Activated CD8-positive, alpha-beta memory T cell treated with anti-CD3 and anti-CD28 coated beads, Interleukin-2, amount 50 U/mL, for 1 hour (primary cell): ENCODE results near the gene CDK13.
"Not testable (repeated sequence)": the region's sequence is repeated elsewhere in the genome, so short reads cannot be mapped to it uniquely, and the experiment has no call there.

ENCODE experiments used
- DNase-seq: peaks from one replicate; pipeline ENCODE4 v3.0.0-alpha.2; 2020; ENCODE audit errors: extremely low read depth

Gene CDK13

GRCh38 chr7:39949971-39950472 lies at the start of gene CDK13:
Gene CDK13 (plus strand): TSS chr7:39950256. CDS start chr7:39950642, 386 bp downstream.
- DNase-seq: peak; percentile 82

GRCh38 chr7:39904077-39904486 lies 46.0 kb upstream of the CDK13 start:
- no peak for DNase-seq

GRCh38 chr7:39908141-39908540 lies 41.9 kb upstream of the CDK13 start:
- DNase-seq: no peak

GRCh38 chr7:39908973-39909372 lies 41.1 kb upstream of the CDK13 start:
- DNase-seq: no peak

DNA sequence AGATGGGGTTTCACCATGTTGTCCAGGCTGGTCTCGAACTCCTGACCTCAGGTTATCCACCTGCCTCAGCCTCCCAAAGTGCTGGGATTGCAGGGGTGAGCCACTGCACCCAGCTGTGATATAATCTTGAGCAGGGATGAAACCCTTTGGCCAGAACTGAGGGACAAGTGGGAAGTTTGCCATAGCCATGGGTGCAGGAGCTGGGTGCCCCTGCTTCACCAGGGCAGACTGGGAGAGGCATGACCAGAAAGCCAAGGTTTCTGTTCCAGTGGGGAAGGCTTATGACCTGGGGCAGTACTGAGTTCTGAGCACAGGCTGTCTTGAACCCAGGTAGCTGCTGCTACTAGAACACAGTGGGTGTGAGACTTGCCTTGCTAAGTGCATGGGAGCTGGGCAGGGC lies 40.5 kb upstream of the CDK13 start:
- no peak for DNase-seq

DNA sequence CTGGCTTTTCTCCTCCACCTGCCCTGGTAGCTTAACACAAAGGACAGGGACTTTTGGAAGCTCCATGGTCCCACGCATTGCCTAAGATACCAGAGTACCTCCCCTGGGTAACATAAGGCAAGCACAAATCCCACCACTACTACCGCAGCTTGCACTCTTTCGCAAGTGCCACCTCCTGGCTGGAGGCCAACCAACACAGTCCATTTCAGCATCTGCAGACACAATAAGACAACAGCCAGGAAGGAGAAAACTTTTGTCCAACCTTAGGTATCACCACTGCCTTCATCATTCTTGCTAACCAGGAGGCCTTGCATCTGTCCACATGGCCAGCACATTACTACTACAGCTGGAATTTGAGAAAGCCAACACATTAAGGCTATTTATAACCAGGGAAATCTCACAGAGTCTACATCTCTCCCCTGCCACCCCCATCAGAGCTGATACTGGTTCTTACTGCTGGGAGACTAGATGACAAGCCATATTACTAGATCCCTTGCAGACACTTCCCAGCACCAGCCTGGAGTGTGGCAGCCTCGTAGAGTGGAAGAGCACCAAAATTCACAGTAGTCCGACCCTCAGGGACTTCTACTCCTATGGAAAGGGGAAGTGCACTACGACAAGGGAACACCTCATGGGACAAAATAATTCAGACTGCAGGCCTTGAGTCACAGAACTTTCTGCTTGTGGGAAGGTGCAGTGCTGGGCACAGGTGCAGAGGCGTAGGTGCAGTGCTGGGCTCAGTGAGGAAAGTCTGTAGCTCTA lies 39.8 kb upstream of the CDK13 start:
- no peak for DNase-seq

GRCh38 chr7:39911167-39911566 lies 38.9 kb upstream of the CDK13 start:
- DNase-seq: no peak

DNA sequence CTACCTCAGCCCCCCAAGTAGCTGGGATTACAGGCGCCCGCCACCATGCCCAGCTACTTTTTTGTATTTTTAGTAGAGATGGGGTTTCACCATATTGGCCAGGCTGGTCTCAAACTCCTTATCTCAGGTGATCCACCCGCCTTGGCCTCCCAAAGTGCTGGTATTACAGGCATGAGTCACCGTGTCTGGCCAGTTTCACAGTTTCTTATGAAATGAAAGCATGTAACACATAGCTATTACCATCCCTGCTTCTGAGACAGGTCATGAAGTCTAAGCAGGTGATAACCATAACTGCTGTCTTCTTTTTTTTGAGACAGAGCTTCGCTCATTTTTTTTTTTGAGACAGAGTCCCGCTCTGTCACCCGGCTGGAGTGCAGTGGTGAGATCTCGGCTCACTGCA lies 34.2 kb upstream of the CDK13 start:
- not testable (repeated sequence) for DNase-seq

DNA sequence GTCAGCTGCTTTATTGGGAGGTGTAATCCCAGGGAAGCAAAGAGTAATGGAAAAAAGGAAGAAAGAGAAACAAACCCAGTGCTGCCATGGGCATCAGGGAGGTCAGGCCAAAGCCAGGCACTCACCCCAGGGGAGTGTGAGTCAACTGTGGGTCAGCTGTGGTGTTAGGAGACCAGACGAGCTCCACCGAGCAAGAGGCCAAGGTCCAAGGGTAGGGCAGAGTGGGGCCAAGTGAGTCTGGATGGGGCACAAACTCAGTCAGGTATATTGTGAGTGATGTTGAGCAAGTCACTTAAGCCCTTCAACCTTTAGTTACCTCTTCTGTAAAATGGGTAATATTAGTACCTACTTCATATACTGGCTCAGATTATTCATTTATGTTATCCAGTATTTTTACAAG lies 30.4 kb upstream of the CDK13 start:
- no peak for DNase-seq

DNA sequence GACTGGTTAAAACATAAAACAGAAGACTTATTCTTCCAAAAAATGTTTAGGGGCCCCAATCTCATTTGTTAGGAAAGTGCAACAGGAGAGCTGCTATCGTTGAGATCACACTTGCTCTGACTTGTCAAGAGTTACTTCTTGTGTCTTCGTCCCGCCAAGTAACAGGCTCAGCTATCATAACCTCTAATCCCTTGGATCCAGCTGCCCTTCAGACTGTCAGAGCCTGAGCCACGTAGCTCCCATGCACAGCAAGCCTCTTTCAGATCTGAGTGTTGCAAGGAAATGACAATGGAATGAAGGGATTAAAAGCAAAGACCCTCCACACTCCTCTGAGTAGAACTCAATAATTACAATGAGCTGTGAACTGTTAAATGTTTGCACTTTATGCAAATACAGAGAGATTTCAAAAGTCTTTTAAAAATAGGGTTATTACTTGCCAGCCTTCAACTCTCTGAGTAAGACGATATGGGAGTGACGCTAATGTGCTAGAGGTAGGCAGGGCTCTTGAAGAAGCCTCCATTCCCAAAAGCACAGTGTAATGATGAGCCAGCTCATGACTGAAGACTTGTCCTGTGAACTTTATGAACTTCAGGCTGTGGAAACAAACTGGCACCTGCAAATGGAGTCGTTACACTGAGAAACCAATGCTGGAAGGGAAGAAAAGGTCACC lies 28.4 kb upstream of the CDK13 start:
- DNase-seq: no peak

- no peak for DNase-seq
Observed at GRCh38 chr7:39922580-39922979, 27.5 kb upstream of the CDK13 start.

GRCh38 chr7:39923091-39923490 lies 27.0 kb upstream of the CDK13 start:
- no peak for DNase-seq

- no peak for DNase-seq
Observed at GRCh38 chr7:39924122-39924521, 25.9 kb upstream of the CDK13 start.

- DNase-seq: no peak
Observed at GRCh38 chr7:39926111-39926510, 23.9 kb upstream of the CDK13 start.

DNA sequence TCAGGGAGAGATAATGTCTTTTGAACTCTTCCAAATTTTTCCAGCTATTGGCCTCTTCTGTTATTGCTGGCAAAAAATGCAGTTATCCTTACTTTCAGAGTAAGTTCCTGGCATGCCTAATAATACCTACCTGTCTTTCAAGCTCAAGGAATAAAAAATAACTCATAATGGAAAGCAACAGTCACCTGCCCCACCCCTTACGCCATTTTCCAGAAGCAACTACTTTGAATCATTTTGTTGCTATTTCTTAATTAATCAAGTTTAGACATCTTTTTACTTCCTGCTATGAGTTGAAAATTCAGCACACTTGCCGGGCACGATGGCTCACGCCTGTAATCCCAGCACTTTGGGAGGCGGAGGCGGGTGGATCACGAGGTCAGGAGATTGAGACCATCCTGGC lies 23.0 kb upstream of the CDK13 start:
- DNase-seq: no peak

GRCh38 chr7:39934132-39934531 lies 15.9 kb upstream of the CDK13 start:
- no peak for DNase-seq

DNA sequence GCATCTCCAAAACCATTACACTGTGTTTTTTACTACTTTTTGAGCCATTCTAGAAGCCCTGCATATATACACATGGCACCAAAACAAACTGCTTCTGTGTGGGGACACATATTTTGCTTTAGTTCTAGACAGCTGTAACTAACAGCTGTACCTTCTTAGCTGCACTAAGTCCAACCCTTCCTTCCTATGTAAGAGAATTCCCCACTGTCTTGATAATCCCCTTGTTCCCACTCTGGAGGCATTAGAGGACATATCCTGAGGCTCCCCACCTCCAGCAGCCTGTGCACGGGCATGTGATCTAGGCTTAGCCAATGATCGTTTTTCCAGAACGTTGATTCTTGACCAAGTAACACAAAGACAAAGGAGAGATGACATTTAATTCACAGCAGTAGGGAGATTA lies 13.3 kb upstream of the CDK13 start:
- DNase-seq: no peak

GRCh38 chr7:39937366-39938153 lies 12.5 kb upstream of the CDK13 start:
- DNase-seq: no peak

- DNase-seq: no peak
Observed at GRCh38 chr7:39942883-39943282, 7.2 kb upstream of the CDK13 start.

GRCh38 chr7:39946693-39947092 lies 3.4 kb upstream of the CDK13 start:
- DNase-seq: no peak

DNA sequence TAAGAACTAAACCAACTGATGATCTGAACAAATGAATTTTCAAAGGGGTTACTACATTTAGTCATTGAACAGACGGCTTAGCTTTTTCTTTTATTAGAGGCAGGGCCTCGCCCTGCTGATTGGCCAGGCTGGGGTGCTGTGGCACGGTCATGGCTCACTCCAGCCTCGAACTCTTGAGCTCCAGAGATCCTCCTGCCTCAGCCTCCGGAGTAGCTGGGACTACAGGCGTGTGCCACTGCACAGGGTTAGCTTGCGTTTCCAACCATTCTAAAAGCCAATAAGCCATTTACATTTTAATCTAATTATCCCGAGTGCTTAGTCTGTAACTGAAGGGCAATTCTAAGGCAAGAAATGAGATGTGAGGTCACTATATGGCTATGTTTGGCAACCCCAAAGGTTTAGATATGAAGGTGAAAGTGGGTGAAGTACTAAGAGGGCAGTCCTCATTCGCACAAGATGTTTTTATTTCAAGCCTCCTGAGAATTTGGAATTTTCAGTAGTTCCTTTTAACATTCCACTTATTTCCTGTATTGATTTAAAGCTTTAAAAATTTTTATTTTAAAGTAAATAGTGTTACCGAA lies 1.6 kb upstream of the CDK13 start:
- DNase-seq: no peak
